Stimulated activated CD4-positive, alpha-beta T cell treated with anti-CD3 and anti-CD28 coated beads, Interleukin-1b, Interleukin-23, amount 100 ng/mL, for 24 hours (primary cell): ENCODE measurements around the gene KLC1.

Experiments
- DNase-seq, 4 experiments: peaks; one replicate each; pipeline ENCODE4 v3.0.0-alpha.2; 2020; ENCODE audit warnings: low read depth in 4 of 4, low spot score in 1 of 4

Gene KLC1

GRCh38 chr14:103716091-103716801, 87.2 kb downstream of the KLC1 start:
- no peak for DNase-seq

DNA sequence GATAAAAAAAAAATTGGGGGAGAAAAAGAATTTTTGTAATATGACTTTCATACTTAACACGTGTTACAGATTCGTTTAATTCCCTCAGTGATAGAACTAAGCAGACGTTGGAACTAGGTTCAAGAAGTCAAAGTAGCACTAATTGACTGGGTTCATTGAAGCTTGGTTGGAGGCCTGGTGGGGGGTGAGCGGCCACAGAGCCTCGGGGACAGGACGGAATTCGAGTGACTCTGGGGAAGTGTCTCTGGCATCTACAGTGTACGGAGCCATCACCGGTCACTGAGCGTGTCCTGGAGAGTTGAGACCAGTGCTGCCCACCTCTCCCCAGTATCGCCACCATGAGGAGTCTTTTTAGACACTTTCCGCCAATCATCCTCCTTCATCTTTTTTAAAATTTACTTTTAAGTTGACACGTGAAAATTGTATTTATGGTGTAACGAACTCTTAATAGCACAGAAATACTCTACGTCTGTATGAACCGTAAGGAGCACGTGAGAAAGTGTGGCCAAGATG, 87.9 kb downstream of the KLC1 start:
- DNase-seq: no peak

DNA sequence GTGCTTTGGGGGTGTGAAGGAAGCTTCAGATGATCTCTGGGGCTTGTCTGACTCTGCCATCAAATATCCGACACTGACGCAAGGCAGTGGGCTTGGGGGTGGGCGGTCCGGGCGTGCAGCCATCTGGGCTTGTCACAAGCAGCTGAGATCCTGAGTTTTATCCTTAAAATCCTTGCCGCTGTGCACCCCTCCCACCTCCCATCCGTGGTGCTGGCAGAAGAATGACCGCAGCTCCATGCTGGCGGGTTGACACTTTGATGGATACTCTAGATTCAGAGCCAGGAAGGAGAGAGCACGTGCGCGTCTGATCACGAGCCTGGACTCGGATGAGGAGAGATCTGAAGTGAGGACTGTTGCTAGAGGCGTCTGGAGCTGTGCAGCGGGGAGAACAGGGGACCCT, 89.6 kb downstream of the KLC1 start:
- no peak for DNase-seq

DNA sequence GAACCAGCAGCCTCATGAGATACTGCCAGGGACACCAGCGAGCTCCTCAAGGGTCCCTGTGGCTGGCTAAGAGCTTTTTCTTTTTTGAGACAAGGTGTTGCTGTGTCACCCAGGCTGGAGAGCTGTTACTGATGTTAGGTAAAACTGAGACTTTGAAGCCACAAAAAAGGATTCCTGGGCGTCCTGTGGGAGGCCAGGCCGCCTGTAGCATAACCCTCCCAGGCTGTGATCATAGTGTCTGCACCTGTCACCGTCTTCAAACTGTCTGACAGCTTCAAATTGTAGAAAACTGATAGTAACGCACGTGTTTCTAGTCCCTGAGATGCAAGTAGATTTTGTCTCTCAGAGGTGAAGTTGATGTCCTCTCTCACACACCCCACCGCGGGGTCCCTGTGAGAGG, 90.7 kb downstream of the KLC1 start:
- no peak for DNase-seq

- DNase-seq: no peak
Measured at GRCh38 chr14:103721334-103722120, 92.5 kb downstream of the KLC1 start.

- DNase-seq: no peak
Measured at GRCh38 chr14:103723748-103724081, 94.7 kb downstream of the KLC1 start.

DNA sequence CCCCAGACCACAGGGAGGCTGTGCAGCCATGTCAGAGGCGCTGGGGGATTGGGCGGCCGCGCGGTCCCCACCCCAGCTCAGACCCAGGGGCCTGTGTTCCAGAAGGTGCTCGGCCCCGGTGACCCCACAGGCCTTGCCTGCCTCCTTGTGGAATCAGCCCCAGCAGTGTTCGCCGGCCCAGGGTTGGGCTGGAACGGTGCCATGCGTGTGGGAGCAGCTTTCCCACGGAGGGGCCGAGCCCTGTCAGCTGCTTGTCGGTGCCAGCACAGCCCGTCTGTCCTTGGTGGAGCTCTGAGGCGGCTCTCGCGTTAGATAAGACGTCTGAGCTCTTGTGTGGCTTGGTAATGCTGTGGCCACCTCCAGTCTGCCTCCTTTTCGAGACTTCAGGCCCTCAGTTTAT, 95.1 kb downstream of the KLC1 start:
- DNase-seq: no peak

GRCh38 chr14:103725001-103725682, 96.1 kb downstream of the KLC1 start:
- DNase-seq: no peak

DNA sequence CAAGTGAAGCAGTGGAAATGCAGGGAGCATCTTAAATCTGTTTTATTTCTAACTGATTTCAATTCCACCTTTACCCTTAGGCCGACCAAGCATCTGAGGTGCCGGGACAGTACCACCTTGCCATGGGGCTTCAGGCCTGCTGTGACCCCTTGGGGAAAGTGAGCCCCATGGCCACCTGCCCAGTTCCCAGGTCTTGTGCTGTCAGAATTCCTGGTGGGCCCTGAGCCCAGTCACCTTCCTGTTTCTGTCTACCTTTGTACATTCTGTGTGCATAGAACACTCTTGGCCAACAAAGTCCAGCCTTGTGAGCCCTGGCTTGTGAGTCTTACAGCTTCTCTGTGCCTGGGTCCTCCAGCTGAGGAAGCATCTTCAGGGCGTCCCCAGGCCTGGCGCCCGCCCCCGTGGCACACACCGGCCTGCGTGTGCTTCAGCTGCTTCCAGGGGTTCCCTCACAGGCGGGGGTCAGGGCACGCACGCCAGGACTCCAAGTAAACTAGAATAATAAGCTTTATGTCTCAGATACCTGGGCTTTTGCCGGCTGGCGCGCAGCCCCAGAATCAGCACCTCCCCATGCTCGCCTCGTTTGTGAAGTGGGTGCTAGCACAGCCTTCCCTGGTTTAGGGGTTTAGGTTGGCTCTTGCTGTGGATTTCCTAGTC, 96.9 kb downstream of the KLC1 start:
- no peak for DNase-seq

- no peak for DNase-seq
Measured at GRCh38 chr14:103726474-103726873, 97.5 kb downstream of the KLC1 start.

- DNase-seq: no peak
Measured at GRCh38 chr14:103727313-103727980, 98.4 kb downstream of the KLC1 start.

GRCh38 chr14:103728141-103728540, 99.1 kb downstream of the KLC1 start:
- no peak for DNase-seq

GRCh38 chr14:103728721-103729120, 99.7 kb downstream of the KLC1 start:
- no peak for DNase-seq

DNA sequence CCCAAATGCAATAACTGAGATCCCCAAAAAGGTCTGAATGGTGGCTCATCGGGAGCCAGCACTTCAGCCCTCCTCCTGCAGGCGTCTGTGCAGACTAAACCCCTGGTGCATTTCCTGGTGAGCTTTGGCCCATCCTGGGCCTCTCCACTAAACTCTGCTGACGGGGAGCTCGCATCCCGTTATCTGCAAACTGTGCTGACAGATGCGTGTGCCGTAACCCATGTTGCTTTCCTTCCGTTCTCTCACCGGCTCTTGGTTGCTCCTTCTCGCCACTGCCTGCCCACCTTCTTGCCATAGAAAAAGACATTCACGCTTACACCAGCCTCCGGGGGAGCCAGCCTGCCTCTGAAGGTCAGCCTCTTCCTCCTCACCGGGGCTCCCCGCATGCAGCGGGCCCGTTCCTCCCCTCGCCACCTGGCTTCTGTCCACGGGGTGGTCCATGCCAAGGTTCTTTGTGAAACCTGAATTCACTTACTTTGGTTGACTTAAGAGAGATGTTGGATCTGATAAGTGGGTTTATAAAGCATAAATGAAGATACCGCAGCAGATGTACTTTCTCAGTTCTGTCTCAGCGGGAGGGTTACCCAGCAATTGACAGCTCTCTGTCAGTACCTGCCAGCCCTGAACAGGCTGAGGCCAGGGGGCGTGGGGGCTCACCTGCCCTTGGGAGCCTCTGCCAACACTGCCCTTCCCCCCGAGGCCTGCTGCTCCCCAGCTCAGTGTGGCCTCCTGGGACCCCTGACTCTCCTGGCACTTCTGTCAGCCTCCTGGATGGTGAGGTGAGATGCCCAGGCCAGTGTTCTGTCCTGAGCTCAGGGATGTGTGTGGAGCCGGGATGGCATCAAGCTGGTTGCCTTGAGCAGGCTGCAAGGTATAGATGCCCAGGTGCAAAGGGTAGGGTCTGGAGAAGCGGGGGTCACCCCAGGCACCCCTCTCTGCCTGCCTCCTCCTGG, 100.8 kb downstream of the KLC1 start:
- DNase-seq: no peak

- DNase-seq: no peak
Measured at GRCh38 chr14:103730490-103731035, 101.6 kb downstream of the KLC1 start.

- no peak for DNase-seq
Measured at GRCh38 chr14:103731481-103731880, 102.5 kb downstream of the KLC1 start.

GRCh38 chr14:103731916-103732867, 103.2 kb downstream of the KLC1 start:
- DNase-seq: no peak

DNA sequence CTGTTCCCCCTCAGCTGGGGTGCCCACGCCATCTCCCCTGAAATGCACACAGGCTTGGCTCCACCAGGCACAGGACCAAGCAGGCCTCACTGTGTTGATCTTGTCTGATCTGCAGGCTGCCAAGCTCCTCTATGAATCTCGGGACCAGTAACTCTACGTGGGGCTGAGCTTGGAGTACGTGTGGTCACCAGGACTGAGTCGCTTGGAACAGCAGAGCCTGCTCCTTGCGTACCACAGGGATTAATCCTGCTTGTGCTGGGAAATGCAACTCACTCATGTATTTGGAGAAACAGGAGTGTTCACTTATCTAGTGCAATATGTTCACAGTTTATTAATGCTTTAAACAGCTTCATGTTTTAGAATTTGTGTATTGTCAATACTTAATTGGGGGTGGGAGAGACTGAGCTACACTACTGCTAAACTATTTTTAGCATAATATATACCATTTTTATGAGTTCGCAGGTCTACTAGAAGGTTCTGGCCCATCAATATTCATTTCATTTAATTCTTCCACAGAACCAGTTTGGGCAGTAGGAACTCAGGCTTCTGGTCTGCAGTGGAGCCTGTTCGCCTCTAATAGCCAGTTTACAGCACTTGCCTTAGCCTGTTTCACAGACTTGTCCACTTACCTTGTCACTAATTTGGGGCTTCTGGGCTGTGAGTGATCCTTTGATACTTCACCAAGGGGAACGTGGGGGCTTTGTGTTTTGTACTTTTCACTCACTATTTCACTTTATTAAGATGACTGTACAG, 104.0 kb downstream of the KLC1 start:
- no peak for DNase-seq
